Endothelial cell of umbilical vein (primary cell): ENCODE results near the gene TRIM59.

Experiments used
- POLR2AphosphoS5 ChIP-seq: IDR thresholded peaks from 2 replicates; pipeline ENCODE4 v1.6.1; 2012; ENCODE audit warnings: low read depth, mild to moderate bottlenecking, control low read depth, low read length, moderate library complexity; ENCODE audit not compliant: insufficient read depth
- TF ChIP-seq, protein P1 (sequence below), 2 donors: IDR thresholded peaks; 1 replicate in 1 of 2; 2 replicates in 1 of 2; pipeline ENCODE4 v1.5.1; 2011; ENCODE audit warnings: low read length in 2 of 2, mild to moderate bottlenecking in 2 of 2, moderate library complexity in 2 of 2, control low read depth in 1 of 2, inconsistent platforms in 1 of 2, low read depth in 1 of 2; ENCODE audit not compliant: insufficient read depth in 1 of 2; ENCODE audit errors: extremely low read depth in 1 of 2

DNA sequence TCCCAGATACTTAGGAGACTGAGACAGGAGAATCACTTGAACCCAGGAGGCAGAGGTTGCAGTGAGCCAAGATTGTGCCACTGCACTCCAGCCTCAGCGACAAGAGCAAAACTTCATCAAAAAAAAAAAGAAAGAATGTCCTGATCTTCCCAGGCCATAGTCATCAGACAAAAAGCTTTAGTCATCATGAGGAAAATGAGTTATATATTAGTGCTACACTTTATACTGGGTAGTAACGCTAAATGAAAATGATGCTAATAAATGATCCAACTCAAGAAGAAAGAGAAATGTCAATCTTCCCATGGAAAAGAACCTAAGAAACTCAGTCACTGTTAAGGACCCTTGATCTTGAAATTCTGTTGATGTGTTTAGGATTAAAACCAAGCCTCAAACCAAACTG is 26.3 kb upstream of the TRIM59 start:
- TF ChIP-seq POLR2AphosphoS5: no peak
- TF ChIP-seq, protein P1, sequence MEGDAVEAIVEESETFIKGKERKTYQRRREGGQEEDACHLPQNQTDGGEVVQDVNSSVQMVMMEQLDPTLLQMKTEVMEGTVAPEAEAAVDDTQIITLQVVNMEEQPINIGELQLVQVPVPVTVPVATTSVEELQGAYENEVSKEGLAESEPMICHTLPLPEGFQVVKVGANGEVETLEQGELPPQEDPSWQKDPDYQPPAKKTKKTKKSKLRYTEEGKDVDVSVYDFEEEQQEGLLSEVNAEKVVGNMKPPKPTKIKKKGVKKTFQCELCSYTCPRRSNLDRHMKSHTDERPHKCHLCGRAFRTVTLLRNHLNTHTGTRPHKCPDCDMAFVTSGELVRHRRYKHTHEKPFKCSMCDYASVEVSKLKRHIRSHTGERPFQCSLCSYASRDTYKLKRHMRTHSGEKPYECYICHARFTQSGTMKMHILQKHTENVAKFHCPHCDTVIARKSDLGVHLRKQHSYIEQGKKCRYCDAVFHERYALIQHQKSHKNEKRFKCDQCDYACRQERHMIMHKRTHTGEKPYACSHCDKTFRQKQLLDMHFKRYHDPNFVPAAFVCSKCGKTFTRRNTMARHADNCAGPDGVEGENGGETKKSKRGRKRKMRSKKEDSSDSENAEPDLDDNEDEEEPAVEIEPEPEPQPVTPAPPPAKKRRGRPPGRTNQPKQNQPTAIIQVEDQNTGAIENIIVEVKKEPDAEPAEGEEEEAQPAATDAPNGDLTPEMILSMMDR (IDR thresholded peaks at IDR 0.05; ENCODE audit: extremely low read depth in 1 of 2, insufficient read depth in 1 of 2, low read depth in 1 of 2, low read length in 2 of 2): no peak
